ENCODE data around the gene AGPAT3. TPM values are rescaled to one million over a fixed set of nuclear protein-coding genes. Genes with fewer than 3 reads are reported as not detected.

Gene AGPAT3
- total RNA-seq, 1 donor from 2014 or later = 39.7 TPM

DNA sequence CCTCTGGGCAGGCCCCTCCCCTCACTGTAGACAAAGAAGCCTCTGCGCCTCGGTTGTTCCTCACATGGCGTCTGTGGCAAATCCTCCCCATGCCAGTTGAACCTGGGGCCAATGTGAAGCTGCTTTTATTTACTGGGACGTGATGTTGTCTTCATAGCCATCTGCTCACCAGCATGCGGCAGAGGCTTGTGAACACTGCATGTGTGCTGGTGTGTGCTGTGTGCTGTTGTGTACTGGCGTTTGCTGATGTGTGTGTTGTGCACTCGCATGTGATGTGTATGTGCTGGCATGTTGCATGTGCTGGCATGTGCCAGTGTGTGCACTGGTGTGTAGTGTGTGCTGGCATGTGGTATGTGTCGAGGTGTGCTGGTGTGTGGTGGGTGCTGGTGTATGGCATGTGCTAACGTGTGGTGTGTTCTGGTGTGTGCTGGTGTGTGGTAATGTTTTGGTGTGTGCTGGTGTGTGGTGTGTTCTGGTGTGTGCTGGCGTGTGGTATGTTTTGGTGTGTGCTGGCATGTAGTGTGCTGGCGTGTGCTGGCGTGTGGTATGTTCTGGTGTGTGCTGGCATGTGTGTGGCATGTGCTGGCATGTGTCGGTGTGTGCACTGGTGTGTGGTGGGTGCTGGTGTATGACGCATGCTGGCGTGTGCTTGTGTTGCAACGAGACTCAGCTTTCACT is 109.9 kb downstream of the AGPAT3 start:
- DNase-seq (ENCODE audit: low read depth in 2 of 2) = no peak

GRCh38 chr21:43975469-43976098 is 110.6 kb downstream of the AGPAT3 start:
- DNase-seq (ENCODE audit: low read depth in 2 of 2) = peak; percentile 64 to 79

- no peak for DNase-seq (ENCODE audit: low read depth in 2 of 2)
These were observed 111.6 kb downstream of the AGPAT3 start for GRCh38 chr21:43976661-43977060.

GRCh38 chr21:43978060-43978459 is 113.0 kb downstream of the AGPAT3 start:
- no peak for DNase-seq (ENCODE audit: low read depth in 2 of 2)

DNA sequence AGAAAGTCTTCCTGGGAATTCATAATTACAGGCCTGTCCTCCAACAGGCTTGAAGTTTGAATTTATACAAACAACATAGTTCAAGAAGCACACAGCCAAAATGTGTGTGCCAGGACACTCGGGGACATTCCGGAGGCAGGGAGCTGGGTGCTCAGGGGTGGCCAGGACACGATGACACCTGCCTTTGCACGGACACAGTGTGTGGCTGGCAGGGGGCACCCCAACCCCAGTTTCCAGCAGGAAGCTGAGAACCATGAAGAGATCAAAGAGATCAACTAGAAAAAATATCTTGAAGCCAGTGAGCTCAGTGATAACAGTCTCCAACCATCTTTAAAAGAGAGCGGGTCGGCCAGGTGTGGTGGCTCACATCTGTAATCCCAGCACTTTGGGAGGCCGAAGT is 114.6 kb downstream of the AGPAT3 start:
- DNase-seq (ENCODE audit: low read depth in 2 of 2) = no peak

- no peak for DNase-seq (ENCODE audit: low read depth in 2 of 2)
These were observed 116.3 kb downstream of the AGPAT3 start for GRCh38 chr21:43981151-43981870.

DNA sequence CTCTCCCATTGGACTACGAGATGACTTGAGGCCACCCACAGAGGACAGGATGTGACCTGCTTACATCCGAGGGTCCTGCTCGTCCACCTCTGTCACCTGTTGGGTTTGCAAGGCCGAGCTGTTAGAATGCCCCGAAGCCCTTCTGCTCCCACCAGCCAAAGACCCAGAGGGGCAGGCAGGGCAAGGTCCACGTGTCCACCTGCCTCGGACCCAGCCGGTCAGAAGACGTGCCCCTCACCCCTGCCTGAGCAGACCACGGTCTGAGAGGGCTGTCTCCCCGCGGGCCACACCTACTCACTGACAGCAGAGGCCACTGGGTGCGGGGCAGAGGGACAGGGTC is 116.8 kb downstream of the AGPAT3 start:
- no peak for DNase-seq (ENCODE audit: low read depth in 2 of 2)

DNA sequence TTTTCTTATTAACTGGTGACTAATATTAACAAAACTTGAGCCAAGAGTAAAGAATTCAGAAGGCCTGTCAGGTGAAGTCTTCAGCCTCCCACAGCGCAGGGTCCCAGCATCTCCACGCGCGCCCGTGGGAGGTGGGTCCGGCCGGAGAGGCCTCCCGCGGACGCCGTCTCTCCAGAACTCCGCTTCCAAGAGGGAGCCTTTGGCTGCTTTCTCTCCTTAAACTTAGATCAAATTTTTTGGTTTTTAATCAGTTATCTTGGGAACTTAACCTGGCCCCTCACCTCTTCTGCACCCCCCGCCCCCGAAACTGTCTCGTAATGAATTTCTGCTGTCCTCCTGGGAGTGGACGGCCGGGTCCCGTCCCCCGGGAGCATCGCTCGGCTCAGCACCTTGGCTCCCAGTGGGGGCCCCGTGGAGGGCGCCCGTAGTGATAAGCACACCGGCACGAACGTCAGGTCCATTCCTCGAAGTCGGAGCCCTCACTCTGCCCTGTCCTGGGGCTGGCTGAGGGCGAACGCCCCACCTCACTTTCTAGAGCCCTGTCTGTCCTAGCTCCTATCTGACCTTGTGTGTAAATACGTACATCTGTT is 117.6 kb downstream of the AGPAT3 start:
- DNase-seq (ENCODE audit: low read depth in 2 of 2) = no peak

- DNase-seq (ENCODE audit: low read depth in 2 of 2) = no peak
These were observed 118.4 kb downstream of the AGPAT3 start for GRCh38 chr21:43983390-43983789.

DNA sequence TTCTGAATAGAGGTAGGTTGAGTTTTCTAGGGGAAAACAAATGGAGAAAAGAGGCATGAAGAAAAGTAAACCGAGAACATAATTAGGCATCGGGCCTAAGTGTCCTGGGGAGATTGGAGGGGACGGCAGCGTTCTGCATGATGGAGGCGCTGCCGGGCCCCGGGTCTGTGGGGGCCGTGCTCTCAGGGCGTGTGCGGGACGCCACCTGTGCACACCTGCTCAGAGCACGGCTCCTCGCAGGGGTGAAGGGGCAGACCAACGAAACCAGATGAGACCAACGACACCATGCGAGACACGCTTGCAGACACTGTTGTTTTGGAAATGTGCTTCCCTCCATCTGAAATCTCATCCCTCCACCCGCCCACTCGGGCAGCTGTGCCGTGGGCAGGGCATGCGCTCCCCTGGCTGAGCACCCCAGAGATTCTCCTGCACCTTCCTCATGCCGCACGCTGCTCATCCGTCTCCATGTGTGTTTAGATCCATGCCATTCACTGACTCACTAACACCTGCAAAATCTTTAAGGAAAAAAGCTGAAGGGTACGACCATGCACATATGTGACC is 118.9 kb downstream of the AGPAT3 start:
- DNase-seq (ENCODE audit: low read depth in 2 of 2) = no peak

- DNase-seq (ENCODE audit: low read depth in 2 of 2) = no peak
These were observed 120.1 kb downstream of the AGPAT3 start for GRCh38 chr21:43984905-43985689.

DNA sequence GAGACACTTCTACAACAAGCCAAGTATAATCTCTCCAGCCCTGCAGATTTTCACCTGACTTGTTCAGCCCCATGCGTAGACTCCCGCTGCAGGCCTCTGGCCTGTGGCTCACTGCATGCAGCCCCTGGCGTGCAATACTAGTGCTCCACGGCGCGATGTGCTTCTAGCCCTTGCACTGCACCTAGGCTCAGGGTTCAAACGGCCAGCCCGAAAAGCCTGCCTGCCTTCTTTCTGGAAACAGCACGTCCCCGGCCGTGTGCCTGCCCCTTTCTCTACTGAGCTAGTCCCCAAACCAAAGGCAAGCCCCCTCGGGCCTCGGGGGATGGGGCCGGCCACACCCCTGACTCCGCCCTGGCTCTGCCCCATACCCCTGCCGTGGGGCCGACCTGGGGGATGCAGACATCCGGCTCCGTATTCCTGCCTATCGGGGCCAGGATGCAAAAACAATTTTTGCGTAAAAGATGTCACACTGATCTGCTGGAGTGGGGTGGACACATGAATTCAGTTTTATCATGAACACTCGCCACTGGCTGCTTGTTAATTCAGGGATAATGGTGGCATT is 120.7 kb downstream of the AGPAT3 start:
- DNase-seq (ENCODE audit: low read depth in 2 of 2) = no peak

DNA sequence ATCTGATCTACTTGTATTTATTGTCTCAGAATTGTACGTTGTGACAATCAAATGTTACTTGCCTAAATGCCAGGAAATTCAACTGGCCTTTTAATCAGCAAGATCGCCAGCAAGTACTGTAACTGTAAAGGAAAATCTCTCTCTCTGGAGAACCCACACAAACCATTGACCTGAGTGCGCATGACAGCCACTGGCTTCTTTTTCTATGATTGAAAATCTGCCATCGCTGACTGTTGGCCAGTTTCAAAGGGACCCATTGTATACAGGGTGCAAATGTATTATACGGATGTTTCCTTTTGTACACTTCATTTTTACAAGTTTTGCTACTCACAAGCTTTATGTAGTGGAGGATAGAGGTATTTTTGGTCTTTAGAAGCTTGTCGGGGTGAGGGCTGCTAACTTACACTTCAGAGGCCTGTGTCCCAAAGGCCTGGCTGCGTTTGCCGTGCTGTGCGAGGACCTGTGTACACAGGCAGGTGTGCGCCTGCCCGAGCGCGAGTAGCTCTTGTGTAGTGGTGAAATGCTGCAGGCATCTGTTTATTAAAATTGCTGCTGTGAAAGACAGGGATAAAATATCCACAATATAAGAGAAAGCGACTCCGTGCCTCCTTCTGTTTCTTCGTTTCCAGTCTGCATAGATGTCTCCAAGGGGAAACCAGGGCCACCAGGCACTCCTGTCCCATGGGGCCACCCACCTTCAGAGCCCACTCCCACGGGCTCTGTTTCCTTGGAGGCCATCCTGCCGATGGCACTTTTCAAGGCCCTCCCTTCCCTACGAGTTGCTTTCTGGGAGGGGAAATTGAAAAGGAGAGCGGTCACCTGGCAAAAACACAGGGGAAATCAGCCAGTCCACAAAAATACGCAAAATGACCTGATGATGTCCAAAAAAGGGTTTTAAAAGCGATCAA is 121.8 kb downstream of the AGPAT3 start:
- DNase-seq (ENCODE audit: low read depth in 2 of 2) = no peak

GRCh38 chr21:43987509-43987908 is 122.5 kb downstream of the AGPAT3 start:
- DNase-seq (ENCODE audit: low read depth in 2 of 2) = no peak

DNA sequence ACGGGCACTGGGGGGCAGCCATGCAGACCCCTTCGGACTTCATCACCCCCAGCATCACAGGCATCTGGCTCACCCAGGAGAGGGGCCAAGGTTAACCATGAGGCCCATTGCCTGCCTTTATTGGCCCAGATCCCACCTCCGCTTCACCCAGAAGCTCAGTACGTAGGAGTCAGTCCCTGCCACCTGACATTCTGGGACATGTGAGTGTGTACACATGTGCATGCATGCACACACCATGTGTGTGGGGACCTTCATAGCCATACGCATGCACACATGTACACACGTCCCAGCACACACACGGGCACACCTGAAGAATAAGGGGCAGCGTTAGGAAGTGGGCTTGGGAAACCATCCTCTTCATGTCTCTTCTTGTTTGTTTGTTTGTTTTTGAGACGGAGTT is 123.0 kb downstream of the AGPAT3 start:
- DNase-seq (ENCODE audit: low read depth in 2 of 2) = no peak

GRCh38 chr21:43988506-43989230 is 123.6 kb downstream of the AGPAT3 start:
- no peak for DNase-seq (ENCODE audit: low read depth in 2 of 2)

DNA sequence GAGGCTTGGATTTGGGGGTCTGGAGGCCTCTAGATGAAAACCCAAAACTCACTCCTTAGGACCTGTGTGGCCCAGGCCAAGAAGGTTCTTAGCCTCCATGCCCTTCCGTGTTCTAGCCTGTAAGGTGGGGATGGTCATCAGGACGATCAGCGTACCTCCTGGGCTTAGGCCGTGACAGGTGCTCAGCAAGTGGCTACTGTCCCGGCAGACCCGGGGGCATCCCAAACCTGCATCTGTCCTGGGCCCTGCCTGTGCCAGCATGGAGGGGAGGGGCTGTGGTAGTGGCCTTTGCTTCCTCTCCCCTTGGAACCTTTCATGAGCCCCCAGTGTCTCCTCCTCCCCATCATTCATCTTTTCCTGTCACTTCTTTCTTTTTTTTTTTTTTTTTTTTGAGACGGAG is 124.4 kb downstream of the AGPAT3 start:
- no peak for DNase-seq (ENCODE audit: low read depth in 2 of 2)

GRCh38 chr21:43991447-43991991 is 126.5 kb downstream of the AGPAT3 start:
- no peak for DNase-seq (ENCODE audit: low read depth in 2 of 2)

DNA sequence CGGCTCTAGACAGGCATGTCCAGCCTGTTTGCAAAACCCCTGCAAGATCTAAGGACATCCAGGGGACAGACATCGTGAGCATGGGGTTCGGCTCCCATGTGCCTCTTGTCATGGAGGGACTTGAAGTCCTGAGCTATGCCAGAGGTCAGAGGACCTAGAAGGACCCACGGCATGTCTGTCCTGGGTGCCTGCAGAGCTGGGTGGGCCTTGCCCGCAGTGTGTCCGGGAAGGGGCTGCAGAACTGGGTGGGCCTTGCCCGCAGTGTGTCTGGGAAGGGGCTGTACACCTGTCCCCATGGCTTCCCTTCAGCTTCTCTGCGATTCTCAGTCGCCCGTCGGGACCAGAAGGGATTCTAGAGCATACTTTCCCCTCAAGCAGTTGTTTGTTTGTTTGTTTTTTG is 127.1 kb downstream of the AGPAT3 start:
- DNase-seq (ENCODE audit: low read depth in 2 of 2) = no peak
